ENCODE measurements around the gene MCL1. TPM values are rescaled to one million over a fixed set of nuclear protein-coding genes. Genes with fewer than 3 reads are reported as not detected.
A peak's percentile ranks its signal among the peaks of the same experiment; 100 is the strongest.

MCL1 gene
- total and polyA plus RNA-seq, 7 donors: 119 to 352 (median 168) TPM

DNA sequence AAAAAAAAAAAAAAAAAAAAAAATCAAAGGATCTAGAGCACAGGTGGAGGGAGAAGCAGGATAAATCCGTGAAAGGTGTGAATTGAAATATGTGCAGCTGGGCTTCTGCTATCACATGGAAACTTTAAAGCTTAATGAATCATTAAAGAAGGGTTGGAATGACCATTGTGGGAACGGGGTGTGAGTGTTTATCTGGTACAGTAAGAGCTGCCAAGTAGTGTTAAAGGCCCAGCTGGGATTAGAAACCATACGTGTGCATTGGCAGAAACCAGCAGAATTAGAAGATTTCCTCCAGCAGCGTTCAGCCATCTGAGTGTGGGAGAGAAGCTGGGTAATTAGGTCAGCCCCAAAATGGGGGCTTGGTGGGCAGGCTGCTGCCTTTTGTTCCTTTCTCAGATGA lies 50.4 kb downstream of the MCL1 start:
- Histone ChIP-seq H3K9me3 (no peaks in the 10 kb centered on the region), H3K27ac (peak overlapping the region in 3 of 4 donors; percentile 1 to 55 (median 55)), H3K4me3 (no peak overlapping the region), H3K36me3 (no peaks in the 10 kb centered on the region), H3K27me3 (no peaks in the 10 kb centered on the region), H3K4me1 (peaks cover 0 to 29% (median 15%) of the 10 kb centered on the region in 4 donors)
- intact Hi-C loops (cut with DNase I): no loop called here
- WGBS, 2 donors: 8 to 53% methylated on average over 4 of the region's 4 CpGs
- no peak for DNase-seq
- TF ChIP-seq POLR2A (IDR thresholded peaks at IDR 0.05) (no peak), EP300 (IDR thresholded peaks at IDR 0.05) (no peak), POLR2AphosphoS5 (IDR thresholded peaks at IDR 0.05) (peak in 1 of 4 donors; percentile 37)
- TF ChIP-seq, protein P1, sequence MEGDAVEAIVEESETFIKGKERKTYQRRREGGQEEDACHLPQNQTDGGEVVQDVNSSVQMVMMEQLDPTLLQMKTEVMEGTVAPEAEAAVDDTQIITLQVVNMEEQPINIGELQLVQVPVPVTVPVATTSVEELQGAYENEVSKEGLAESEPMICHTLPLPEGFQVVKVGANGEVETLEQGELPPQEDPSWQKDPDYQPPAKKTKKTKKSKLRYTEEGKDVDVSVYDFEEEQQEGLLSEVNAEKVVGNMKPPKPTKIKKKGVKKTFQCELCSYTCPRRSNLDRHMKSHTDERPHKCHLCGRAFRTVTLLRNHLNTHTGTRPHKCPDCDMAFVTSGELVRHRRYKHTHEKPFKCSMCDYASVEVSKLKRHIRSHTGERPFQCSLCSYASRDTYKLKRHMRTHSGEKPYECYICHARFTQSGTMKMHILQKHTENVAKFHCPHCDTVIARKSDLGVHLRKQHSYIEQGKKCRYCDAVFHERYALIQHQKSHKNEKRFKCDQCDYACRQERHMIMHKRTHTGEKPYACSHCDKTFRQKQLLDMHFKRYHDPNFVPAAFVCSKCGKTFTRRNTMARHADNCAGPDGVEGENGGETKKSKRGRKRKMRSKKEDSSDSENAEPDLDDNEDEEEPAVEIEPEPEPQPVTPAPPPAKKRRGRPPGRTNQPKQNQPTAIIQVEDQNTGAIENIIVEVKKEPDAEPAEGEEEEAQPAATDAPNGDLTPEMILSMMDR (IDR thresholded peaks at IDR 0.05): no peak

DNA sequence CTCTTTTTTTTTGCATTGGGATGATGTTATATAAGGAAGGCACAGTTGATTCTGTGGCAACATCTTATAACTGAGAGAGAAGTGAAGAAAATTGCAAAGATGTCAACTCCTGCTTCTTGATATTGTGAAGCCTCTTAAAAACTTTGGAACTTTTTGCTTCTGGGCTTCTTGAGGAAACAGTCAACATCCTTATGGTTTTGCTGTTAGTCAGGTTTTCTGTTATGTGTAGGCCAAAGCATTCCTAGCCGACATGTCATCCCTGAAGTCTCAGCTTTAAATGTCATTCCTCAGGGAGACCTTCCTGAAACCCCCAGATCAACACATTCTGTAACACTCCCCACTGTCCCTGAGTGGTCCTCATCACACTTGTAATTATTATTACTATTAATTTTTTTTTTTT lies 51.2 kb downstream of the MCL1 start:
- peaks cover 0 to 29% (median 15%) of the 10 kb centered on the region in 4 donors for H3K4me1 ChIP-seq
- TF ChIP-seq POLR2A (IDR thresholded peaks at IDR 0.05) (no peak), POLR2AphosphoS5 (IDR thresholded peaks at IDR 0.05) (no peak), EP300 (IDR thresholded peaks at IDR 0.05) (no peak)
- TF ChIP-seq, protein P1 (IDR thresholded peaks at IDR 0.05): no peak
- DNase-seq: no peak
- no peak overlapping the region for H3K27ac ChIP-seq
- 76 to 89% methylated on average over 1 of the region's 1 CpG for WGBS, 2 donors
- no peaks in the 10 kb centered on the region for H3K36me3 ChIP-seq
- H3K9me3 ChIP-seq: no peaks in the 10 kb centered on the region
- no peaks in the 10 kb centered on the region for H3K27me3 ChIP-seq
- no peak overlapping the region for H3K4me3 ChIP-seq
- intact Hi-C loops (cut with DNase I): no loop called here

DNA sequence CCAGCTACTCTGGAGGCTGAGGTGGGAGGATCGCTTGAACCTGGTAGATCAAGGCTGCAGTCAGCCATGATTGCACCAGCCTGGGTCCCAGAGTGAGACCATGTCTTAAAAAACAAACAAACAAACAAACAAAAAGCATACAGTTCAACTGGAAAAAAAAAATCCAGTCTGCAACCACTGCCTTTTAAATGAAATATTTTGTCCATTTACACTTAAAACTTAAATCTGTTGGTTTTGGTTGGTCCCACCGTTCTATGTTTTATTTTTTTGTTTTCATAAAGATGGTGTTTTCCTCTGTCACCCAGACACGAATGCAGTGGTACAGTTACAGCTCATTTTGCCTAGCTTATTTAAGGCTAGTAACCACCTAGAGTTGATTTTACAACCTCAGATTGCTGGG lies 54.1 kb downstream of the MCL1 start:
- Histone ChIP-seq H3K27me3 (no peaks in the 10 kb centered on the region), H3K4me1 (peaks cover 0 to 9% (median 6%) of the 10 kb centered on the region in 4 donors), H3K4me3 (no peak overlapping the region), H3K9me3 (no peaks in the 10 kb centered on the region), H3K27ac (no peak overlapping the region), H3K36me3 (no peaks in the 10 kb centered on the region)
- intact Hi-C loops (cut with DNase I): no loop called here
- DNase-seq: no peak
- 83 to 89% methylated on average over 3 of the region's 3 CpGs for WGBS, 2 donors
- TF ChIP-seq POLR2AphosphoS5 (IDR thresholded peaks at IDR 0.05) (no peak), POLR2A (IDR thresholded peaks at IDR 0.05) (no peak), EP300 (IDR thresholded peaks at IDR 0.05) (no peak)
- TF ChIP-seq, protein P1 (IDR thresholded peaks at IDR 0.05): no peak

Small RNAs within 50 kb of the gene (small RNA-seq; reads per million reads assigned to genes)
- gene MIR4257 (0 reads per million in 3 donors), gene RF00015 (0 reads per million in 3 donors), gene RF00561 (0 reads per million in 3 donors), gene RN7SL473P (0 reads per million in 3 donors), gene RN7SL600P (0 reads per million in 3 donors)

Other genes with a start within 250 kb of the MCL1 start
- gene RPRD2, start 215.5 kb downstream of the MCL1 start, total RNA-seq: 10 to 100 TPM; 16.2 to 26.7 (median 21.2) TPM
- gene RPRD2, start 215.5 kb downstream of the MCL1 start, polyA plus RNA-seq: 10 to 100 TPM in 1 of 3 donors, 1 to 10 TPM in 2; 4.2 to 12.4 (median 5.5) TPM
- gene TARS2, start 92.2 kb downstream of the MCL1 start, total RNA-seq: 10 to 100 TPM in 2 of 4 donors, 1 to 10 TPM in 2; 8.1 to 13.3 (median 10.4) TPM
- 10 to 100 TPM in 1 of 3 donors, 1 to 10 TPM in 2; 4.6 to 16.9 (median 6.0) TPM for gene TARS2, start 92.2 kb downstream of the MCL1 start, polyA plus RNA-seq
- 10 to 100 TPM in 3 of 4 donors, 1 to 10 TPM in 1; 9.2 to 23.8 (median 13.8) TPM for gene ECM1, start 71.5 kb downstream of the MCL1 start, total RNA-seq
- gene ECM1, start 71.5 kb downstream of the MCL1 start, polyA plus RNA-seq: 1 to 10 TPM; 2.1 to 8.7 (median 3.0) TPM
- not detected for gene FALEC, start 63.9 kb downstream of the MCL1 start, total RNA-seq
- gene FALEC, start 63.9 kb downstream of the MCL1 start, polyA plus RNA-seq: under 1 TPM in 1 of 3 donors, not detected in 2; 0.35 TPM
- gene ADAMTSL4, start 30.2 kb downstream of the MCL1 start, total RNA-seq: 10 to 100 TPM; 14.6 to 36.0 (median 24.3) TPM
- gene ADAMTSL4, start 30.2 kb downstream of the MCL1 start, polyA plus RNA-seq: 10 to 100 TPM in 1 of 3 donors, 1 to 10 TPM in 2; 2.1 to 14.0 (median 4.8) TPM
- 100 to 1,000 TPM; 114 to 150 (median 129) TPM for gene ENSA, start 50.0 kb upstream of the MCL1 start, total RNA-seq
- gene ENSA, start 50.0 kb upstream of the MCL1 start, polyA plus RNA-seq: 100 to 1,000 TPM; 181 to 242 (median 217) TPM
- 10 to 100 TPM; 18.1 to 27.2 (median 20.7) TPM for gene GOLPH3L, start 117.5 kb upstream of the MCL1 start, total RNA-seq
- gene GOLPH3L, start 117.5 kb upstream of the MCL1 start, polyA plus RNA-seq: 10 to 100 TPM; 26.5 to 66.6 (median 49.9) TPM
- gene HORMAD1, start 141.3 kb upstream of the MCL1 start, total RNA-seq: not detected
- gene HORMAD1, start 141.3 kb upstream of the MCL1 start, polyA plus RNA-seq: under 1 TPM in 2 of 3 donors, not detected in 1; 0.32 to 0.69 TPM
- gene CTSS, start 186.2 kb upstream of the MCL1 start, total RNA-seq: 10 to 100 TPM; 16.3 to 63.3 (median 44.6) TPM
- gene CTSS, start 186.2 kb upstream of the MCL1 start, polyA plus RNA-seq: 100 to 1,000 TPM in 2 of 3 donors, 10 to 100 TPM in 1; 69.7 to 267 (median 264) TPM
- gene CTSK, start 228.7 kb upstream of the MCL1 start, total RNA-seq: 100 to 1,000 TPM in 1 of 4 donors, 10 to 100 TPM in 3; 33.5 to 114 (median 82.7) TPM
- gene CTSK, start 228.7 kb upstream of the MCL1 start, polyA plus RNA-seq: 10 to 100 TPM in 2 of 3 donors, 1 to 10 TPM in 1; 7.6 to 66.3 (median 56.5) TPM

All from sigmoid colon (tissue), 7 donors.